HEK293T (cell line): Measurements from ENCODE around the gene PSMD14.

ENCODE experiments used
- CTCF ChIA-PET: fragments of 350-600 bp; formaldehyde crosslinking; extraction: SDS; loops from one replicate; lab custom pipeline; 2021; ENCODE audit warnings: antibody characterized with exemption, inconsistent platforms; lab: Yijun Ruan, JAX
- POLR2A ChIA-PET: fragments of 350-600 bp; formaldehyde crosslinking; extraction: SDS; loops from one replicate; lab custom pipeline; 2020; ENCODE audit warnings: antibody characterized with exemption, inconsistent platforms; lab: Yijun Ruan, JAX
- DNase-seq: peaks from one replicate; pipeline ENCODE4 v3.0.0; 2012; ENCODE audit warnings: mixed read lengths; ENCODE audit errors: extremely low spot score
- ARNT ChIP-seq: fragments of 450-650 bp; IDR thresholded peaks from 2 replicates; pipeline ENCODE4 v1.6.1; 2017; ENCODE audit warnings: mild to moderate bottlenecking
- BHLHE40 ChIP-seq: fragments of 450-650 bp; IDR thresholded peaks from 2 replicates; pipeline ENCODE4 v1.6.1; 2016; ENCODE audit warnings: mild to moderate bottlenecking, moderate library complexity, borderline replicate concordance
- CTBP1 ChIP-seq: fragments of 450-650 bp; IDR thresholded peaks from 2 replicates; pipeline ENCODE4 v1.6.1; 2016; ENCODE audit warnings: borderline replicate concordance
- ELF4 ChIP-seq: fragments of 450-650 bp; IDR thresholded peaks from 2 replicates; pipeline ENCODE4 v1.6.1; 2017; ENCODE audit warnings: antibody characterized with exemption
- FOXA1 ChIP-seq: fragments of 450-650 bp; IDR thresholded peaks from 2 replicates; pipeline ENCODE4 v1.6.1; 2016; ENCODE audit warnings: mild to moderate bottlenecking
- FOXK2 ChIP-seq: fragments of 450-650 bp; IDR thresholded peaks from 2 replicates; pipeline ENCODE4 v1.6.1; 2016; ENCODE audit warnings: mild to moderate bottlenecking
- FOXM1 ChIP-seq: fragments of 450-650 bp; IDR thresholded peaks from 2 replicates; pipeline ENCODE4 v1.6.1; 2017; ENCODE audit warnings: mild to moderate bottlenecking, borderline replicate concordance
- HDGF ChIP-seq: fragments of 450-650 bp; IDR thresholded peaks from 2 replicates; pipeline ENCODE4 v1.6.1; 2017; ENCODE audit warnings: antibody characterized with exemption, borderline replicate concordance
- LEF1 ChIP-seq: fragments of 450-650 bp; IDR thresholded peaks from 2 replicates; pipeline ENCODE4 v1.6.1; 2017; ENCODE audit warnings: mild to moderate bottlenecking, borderline replicate concordance
- NFRKB ChIP-seq: fragments of 450-650 bp; IDR thresholded peaks from 2 replicates; pipeline ENCODE4 v1.6.1; 2016; ENCODE audit warnings: mild to moderate bottlenecking, moderate library complexity
- SP1 ChIP-seq: fragments of 450-650 bp; IDR thresholded peaks from 2 replicates; pipeline ENCODE4 v1.6.1; 2017
- SUZ12 ChIP-seq: fragments of 450-650 bp; IDR thresholded peaks from 2 replicates; pipeline ENCODE4 v1.6.1; 2016; ENCODE audit warnings: mild to moderate bottlenecking
- TARDBP ChIP-seq: fragments of 450-650 bp; IDR thresholded peaks from 2 replicates; pipeline ENCODE4 v1.6.1; 2016
- ZNF384 ChIP-seq: fragments of 450-650 bp; IDR thresholded peaks from 2 replicates; pipeline ENCODE4 v1.6.1; 2016
- TF ChIP-seq, protein P1 (sequence below): fragments of 450-650 bp; IDR thresholded peaks from 2 replicates; pipeline ENCODE4 v1.6.1; 2016

The PSMD14 gene

DNA sequence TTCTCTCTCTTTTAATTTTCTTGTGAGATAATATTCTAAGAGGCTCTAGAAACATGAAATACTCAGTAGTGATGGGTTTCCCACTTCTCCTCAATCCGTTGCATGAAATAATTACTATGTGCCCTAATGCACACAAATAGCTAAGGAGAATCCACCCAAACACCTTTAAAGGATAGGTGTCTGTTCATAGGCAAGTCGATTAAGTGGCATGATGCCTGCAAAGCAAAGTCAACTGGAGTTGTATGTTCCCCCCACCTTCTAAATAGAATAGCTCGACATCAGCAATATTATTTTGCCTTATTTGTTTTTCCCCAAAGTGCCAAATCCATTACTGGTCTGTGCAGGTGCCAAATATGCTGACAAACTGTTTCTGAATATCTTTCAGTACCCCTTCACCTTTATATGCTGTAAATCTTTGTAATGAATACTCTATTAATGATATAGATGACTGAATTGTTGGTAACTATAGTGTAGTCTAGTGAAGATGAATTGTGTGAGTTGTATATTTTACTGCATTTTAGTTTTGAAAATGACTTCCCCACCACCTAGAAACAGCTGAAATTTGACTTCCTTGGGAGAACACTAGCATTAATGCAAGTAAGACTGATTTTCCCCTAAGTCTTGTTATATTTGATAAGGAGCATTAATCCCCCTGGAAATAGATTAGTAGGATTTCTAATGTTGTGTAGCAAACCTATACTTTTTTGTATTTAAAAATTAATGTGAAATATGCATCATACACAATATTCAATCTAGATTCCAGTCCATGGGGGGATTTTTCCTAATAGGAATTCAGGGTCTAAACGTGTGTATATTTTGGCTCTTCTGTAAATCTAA lies 116.9 kb downstream of the PSMD14 start:
- no peak for DNase-seq
- ChIA-PET CTCF (no interaction called here), POLR2A (no interaction called here)
- TF ChIP-seq FOXA1 (no peak), FOXK2 (no peak)

DNA sequence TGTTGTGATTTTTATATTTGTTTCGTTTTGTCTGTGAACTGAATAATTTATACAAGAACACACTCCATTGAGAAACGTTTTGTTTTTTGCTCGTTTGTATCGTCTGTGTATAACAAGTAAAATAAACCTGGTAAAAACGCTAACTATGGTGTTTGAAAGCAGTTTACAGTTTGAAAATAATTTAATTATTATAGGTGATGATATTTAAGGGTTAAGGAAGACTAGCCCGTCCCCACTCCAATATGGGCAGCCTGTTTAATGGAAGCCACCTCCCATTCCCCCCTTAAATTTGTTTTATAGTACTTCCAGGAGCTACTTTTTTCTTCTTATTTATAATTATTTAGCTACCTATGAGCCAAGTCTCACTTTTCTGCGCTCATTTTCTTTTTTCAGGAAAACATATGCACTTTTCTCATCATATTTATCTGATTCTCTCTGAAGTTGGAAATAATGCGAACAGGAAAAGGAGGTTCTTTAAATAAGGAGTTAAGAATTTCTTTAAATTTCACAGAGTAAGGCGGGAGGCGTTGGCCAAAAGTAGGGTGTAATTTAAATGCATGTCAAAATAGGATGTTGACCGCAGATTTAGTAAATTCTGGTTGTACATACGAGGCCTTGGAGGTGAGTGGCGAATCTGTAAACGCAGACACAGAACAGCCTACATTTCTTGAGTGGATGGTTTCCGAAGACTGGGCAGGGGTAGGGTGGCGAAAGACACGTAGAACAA lies 117.7 kb downstream of the PSMD14 start:
- DNase-seq: no peak
- ChIA-PET POLR2A (no interaction called here), CTCF (no interaction called here)
- TF ChIP-seq ELF4 (no peak), NFRKB (no peak), SP1 (no peak), FOXM1 (no peak), FOXA1 (no peak), BHLHE40 (no peak), TARDBP (no peak)
- TF ChIP-seq, protein P1, sequence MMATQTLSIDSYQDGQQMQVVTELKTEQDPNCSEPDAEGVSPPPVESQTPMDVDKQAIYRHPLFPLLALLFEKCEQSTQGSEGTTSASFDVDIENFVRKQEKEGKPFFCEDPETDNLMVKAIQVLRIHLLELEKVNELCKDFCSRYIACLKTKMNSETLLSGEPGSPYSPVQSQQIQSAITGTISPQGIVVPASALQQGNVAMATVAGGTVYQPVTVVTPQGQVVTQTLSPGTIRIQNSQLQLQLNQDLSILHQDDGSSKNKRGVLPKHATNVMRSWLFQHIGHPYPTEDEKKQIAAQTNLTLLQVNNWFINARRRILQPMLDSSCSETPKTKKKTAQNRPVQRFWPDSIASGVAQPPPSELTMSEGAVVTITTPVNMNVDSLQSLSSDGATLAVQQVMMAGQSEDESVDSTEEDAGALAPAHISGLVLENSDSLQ: no peak

DNA sequence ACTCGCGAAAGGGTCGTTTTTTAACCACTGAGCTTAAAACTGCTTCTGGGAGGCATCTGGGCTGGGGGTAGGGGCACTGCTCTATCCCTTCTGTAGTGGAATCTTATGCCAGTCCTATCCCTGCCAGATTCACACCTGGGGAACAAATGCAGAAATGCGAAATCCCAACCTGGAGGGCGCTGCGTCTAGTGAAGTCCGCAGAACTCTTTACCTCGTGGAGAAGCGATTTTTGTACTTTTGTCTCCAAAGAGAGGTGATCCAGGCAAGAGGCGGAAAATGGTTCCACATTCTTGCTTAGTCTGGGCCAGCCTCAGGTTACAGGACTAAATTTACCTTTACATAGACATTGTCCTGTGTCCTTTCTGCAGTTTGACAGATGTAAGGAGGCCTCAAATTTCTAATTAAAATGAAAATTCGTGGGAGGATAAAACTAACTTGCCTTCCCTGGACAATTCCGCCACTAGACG lies 118.3 kb downstream of the PSMD14 start:
- DNase-seq: no peak
- ChIA-PET POLR2A (no interaction called here), CTCF (no interaction called here)
- no peak for TF ChIP-seq TARDBP
- no peak for TF ChIP-seq ZNF384

DNA sequence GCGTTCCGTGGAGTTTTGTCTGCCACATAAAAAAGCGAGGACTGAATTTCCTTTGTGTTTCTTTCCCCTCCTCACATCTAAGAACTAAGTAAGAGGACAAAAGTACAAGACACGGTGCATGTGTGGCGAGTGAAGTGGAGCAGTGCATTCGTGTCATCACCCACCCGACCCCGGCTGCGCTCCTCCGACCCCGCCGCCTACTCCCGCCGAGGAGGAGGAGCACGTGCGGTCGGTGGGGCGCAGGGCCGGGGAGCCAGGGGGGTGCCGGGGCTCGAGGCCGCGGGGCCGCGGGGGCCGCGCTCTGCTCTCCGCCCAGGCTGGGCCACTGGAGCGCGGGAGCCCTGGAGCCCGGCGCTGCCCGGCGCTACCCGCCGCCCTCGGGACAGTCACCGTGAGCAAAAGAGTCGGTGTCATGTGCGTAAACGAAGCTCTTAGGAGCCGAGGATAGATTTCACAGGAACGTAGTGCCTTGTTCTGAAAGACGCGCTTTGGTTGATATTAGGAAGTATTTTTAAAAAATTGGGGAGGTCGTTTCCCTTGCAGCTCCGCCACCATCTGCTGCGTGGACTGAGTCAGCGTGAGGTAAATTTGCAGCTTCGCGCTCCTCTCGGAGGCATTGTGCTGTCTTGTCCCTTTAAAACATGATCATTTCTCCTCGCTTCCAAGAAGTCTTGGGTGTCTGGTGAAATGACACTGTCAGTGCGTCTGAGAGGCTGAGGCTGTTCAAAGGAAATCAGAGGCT lies 118.9 kb downstream of the PSMD14 start:
- ChIA-PET CTCF (no interaction called here), POLR2A (no interaction called here)
- TF ChIP-seq, protein P1: no peak
- TF ChIP-seq TARDBP (no peak), FOXM1 (no peak)
- no peak for DNase-seq

DNA sequence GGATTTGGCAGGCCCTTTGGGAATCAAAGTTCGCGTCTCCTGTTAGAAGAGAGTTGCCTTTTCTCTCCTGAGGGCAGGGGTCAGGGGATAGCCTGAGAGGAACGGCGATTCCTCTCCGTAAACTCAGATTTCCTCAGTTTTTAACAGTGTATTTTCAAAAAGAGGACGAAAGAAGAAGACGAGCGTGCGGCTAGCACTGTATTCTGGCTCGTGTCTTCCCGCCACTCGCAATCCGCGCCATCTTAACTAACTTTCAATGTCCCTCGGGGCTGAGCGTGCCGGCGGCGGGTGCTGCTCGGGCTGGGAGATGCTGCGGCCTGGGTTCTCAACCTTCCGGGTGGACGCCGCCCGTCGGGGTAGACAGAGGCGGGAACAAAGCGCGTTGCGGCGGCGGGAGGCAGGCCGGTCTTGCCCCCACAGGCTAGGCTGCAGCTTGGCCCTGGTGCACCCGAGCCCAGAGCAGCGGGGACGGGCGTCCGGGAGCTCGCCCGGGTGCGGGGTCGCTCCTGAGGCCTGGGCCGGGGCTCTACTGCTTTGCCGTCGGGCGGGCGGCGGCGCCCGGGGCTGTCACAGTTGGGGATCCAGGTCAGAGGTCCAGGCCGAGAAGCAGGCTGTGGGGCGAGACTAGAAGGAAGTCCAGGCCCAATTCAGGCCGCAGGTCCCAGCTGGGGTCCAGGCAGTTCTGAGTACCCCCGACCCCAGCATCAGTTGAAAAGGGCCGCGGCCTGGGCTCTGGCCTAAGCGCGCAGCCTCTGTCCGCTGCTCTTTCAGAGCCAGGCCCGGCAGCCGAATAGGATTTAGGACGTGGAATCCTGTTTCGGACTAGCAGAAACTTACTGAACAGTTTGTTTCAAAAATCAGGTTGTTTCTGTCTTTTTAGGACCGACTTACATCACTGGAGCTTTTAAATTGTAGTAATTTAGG lies 119.7 kb downstream of the PSMD14 start:
- DNase-seq: no peak
- TF ChIP-seq ZNF384 (no peak), CTBP1 (no peak), LEF1 (no peak), ARNT (no peak), HDGF (no peak), BHLHE40 (no peak)
- ChIA-PET POLR2A (no interaction called here), CTCF (no interaction called here)

DNA sequence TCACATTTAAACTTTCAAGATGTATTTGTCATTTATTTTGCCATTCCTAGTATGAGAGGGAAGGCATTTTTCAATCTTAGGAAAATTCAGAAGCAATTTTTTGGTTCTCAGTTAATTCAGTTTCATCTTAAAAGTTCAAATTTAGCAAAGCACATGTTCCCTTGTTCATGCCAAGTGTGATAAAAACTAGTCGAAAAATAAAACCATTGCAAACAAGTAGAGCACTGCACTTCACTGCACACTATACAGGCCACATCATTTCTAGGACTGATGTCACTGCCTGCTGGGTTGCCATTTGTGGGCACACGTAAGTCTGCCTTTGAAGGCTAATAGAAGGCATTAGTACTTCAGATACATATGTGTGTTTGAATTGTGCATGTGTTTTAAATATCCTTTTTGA lies 122.2 kb downstream of the PSMD14 start:
- POLR2A ChIA-PET: no interaction called here
- CTCF ChIA-PET: no interaction called here
- no peak for TF ChIP-seq ARNT
- no peak for TF ChIP-seq ELF4
- TF ChIP-seq FOXK2: no peak
- TF ChIP-seq SUZ12: no peak
- TF ChIP-seq FOXM1: no peak
- no peak for TF ChIP-seq BHLHE40
- TF ChIP-seq, protein P1: no peak
- no peak for TF ChIP-seq NFRKB
- DNase-seq: no peak
